Testis (tissue), 3 donors: ENCODE measurements around the gene HOXA13. TPM values are rescaled to one million over a fixed set of nuclear protein-coding genes. Genes with fewer than 3 reads are reported as not detected.

Source experiments
- DNase-seq: peaks from one replicate; pipeline ENCODE4 v3.0.0-alpha.2; 2019
- H3K27ac ChIP-seq, 2 donors: fragments of 200-600 bp; sonication (generic); one replicate each; pipeline ENCODE4 v1.5.1; 2019
- H3K27me3 ChIP-seq: fragments of 200-600 bp; sonication (generic); one replicate; pipeline ENCODE4 v1.5.1; 2019
- H3K36me3 ChIP-seq: fragments of 200-600 bp; sonication (generic); one replicate; pipeline ENCODE4 v1.5.1; 2017; ENCODE audit warnings: low read depth; ENCODE audit errors: missing control alignments
- H3K4me1 ChIP-seq: fragments of 200-600 bp; sonication (generic); one replicate; pipeline ENCODE4 v1.5.1; 2019
- H3K4me3 ChIP-seq, 2 donors: fragments of 200-600 bp; sonication (generic); one replicate each; pipeline ENCODE4 v1.5.1; 2017 to 2019
- H3K9me3 ChIP-seq: fragments of 200-600 bp; sonication (generic); one replicate; pipeline ENCODE4 v1.5.1; 2017
- CTCF ChIP-seq, 3 experiments: fragments of 450-650 bp in 2 of 3; fragments of 200-600 bp in 1 of 3; sonication (generic) in 1 of 3; IDR thresholded peaks; one replicate each; pipeline ENCODE4 v1.5.1; 2016 to 2019; ENCODE audit warnings: antibody characterized with exemption in 3 of 3, mild to moderate bottlenecking in 2 of 3, moderate library complexity in 1 of 3
- POLR2A ChIP-seq: fragments of 450-650 bp; IDR thresholded peaks from one replicate; pipeline ENCODE4 v1.6.1; 2017; ENCODE audit warnings: antibody characterized with exemption, mild to moderate bottlenecking, moderate library complexity
- WGBS, 2 donors: methylation state at CpG; one replicate each; pipeline ENCODE4 v1.1.5; 2018; 5-methylcytosine and 5-hydroxymethylcytosine counted together
- intact Hi-C: fragments of 100-400 bp; cut with DNase I; formaldehyde crosslinking; loops from one replicate; pipeline ENCODE4 v1.15.1; 2023; ENCODE audit warnings: low total_unique reads
- polyA plus RNA-seq: library from polyadenylated mRNA; stranded (reverse); fragments of 350-450 nt; fragmentation: Illumina TruSeq; extraction: RNeasy Lipid Tissue Mini Kit (QIAGEN cat#74804); gene quantifications from one replicate; pipeline ENCODE4 v1.2.3, GENCODE V29; 2014; ENCODE audit warnings: low read depth, low replicate concordance; ENCODE audit not compliant: insufficient read depth
- total RNA-seq, 2 donors: library from RNA; depleted of rRNA; stranded (reverse); fragments of >200 nt; gene quantifications; one replicate each; pipeline ENCODE4 v1.2.3, GENCODE V29; 2016

The HOXA13 gene
- total and polyA plus RNA-seq, 3 donors from 2014 or later = 0.30 TPM; not detected in 2

- H3K4me3 ChIP-seq = no peak overlapping the region
- no peak for DNase-seq
- H3K4me1 ChIP-seq = peaks cover 10% of the 10 kb centered on the region
- no peaks in the 10 kb centered on the region for H3K9me3 ChIP-seq
- no peaks in the 10 kb centered on the region for H3K36me3 ChIP-seq
- TF ChIP-seq POLR2A (no peak), CTCF (IDR thresholded peaks at IDR 0.05) (no peak)
- intact Hi-C loops = no loop called here
- WGBS, 2 donors = 14 to 30% methylated on average over 13 to 14 of the region's 14 CpGs
- H3K27ac ChIP-seq = no peak overlapping the region
- peaks cover 3% of the 10 kb centered on the region for H3K27me3 ChIP-seq
Measured at GRCh38 chr7:27200761-27201579, 1.1 kb upstream of the HOXA13 start.

- H3K4me1 ChIP-seq = no peaks in the 10 kb centered on the region
- H3K4me3 ChIP-seq = no peak overlapping the region
- 3 to 4% methylated on average over 17 to 54 of the region's 93 CpGs for WGBS, 2 donors
- intact Hi-C loops = loop anchor here (10.0 kb wide), 2 partner anchors 736 to 886 kb away; no protein-coding TSS in a partner anchor
- H3K36me3 ChIP-seq = no peaks in the 10 kb centered on the region
- no peaks in the 10 kb centered on the region for H3K27me3 ChIP-seq
- no peak for DNase-seq
- no peak overlapping the region for H3K27ac ChIP-seq
- TF ChIP-seq CTCF (IDR thresholded peaks at IDR 0.05) = no peak
- no peaks in the 10 kb centered on the region for H3K9me3 ChIP-seq
Measured at GRCh38 chr7:27198871-27199801, 755 bp downstream of the HOXA13 start.

GRCh38 chr7:27198138-27198841 is 1.6 kb downstream of the HOXA13 start:
- Histone ChIP-seq H3K4me1 (no peaks in the 10 kb centered on the region), H3K36me3 (no peaks in the 10 kb centered on the region), H3K27ac (no peak overlapping the region), H3K27me3 (no peaks in the 10 kb centered on the region), H3K9me3 (no peaks in the 10 kb centered on the region), H3K4me3 (no peak overlapping the region)
- no peak for DNase-seq
- TF ChIP-seq CTCF (IDR thresholded peaks at IDR 0.05) (no peak), POLR2A (no peak)
- WGBS, 2 donors = 11 to 16% methylated on average over 20 to 29 of the region's 29 CpGs
- intact Hi-C loops = loop anchor here (10.0 kb wide), 2 partner anchors 737 to 887 kb away; no protein-coding TSS in a partner anchor

GRCh38 chr7:27197137-27198042 is 2.5 kb downstream of the HOXA13 start:
- no peak for DNase-seq
- intact Hi-C loops = loop anchor here (10.0 kb wide), 2 partner anchors 737 to 887 kb away; no protein-coding TSS in a partner anchor
- H3K4me3 ChIP-seq = no peak overlapping the region
- H3K27ac ChIP-seq = no peak overlapping the region
- peaks cover 4% of the 10 kb centered on the region for H3K4me1 ChIP-seq
- H3K27me3 ChIP-seq = no peaks in the 10 kb centered on the region
- H3K36me3 ChIP-seq = no peaks in the 10 kb centered on the region
- WGBS, 2 donors = 20% methylated on average over 18 of the region's 18 CpGs
- H3K9me3 ChIP-seq = no peaks in the 10 kb centered on the region
- TF ChIP-seq POLR2A = no peak
- TF ChIP-seq CTCF (IDR thresholded peaks at IDR 0.05) = no peak
